ENCODE data around the gene NTSR1. TPM values are rescaled to one million over a fixed set of nuclear protein-coding genes. Genes with fewer than 3 reads are reported as not detected.

Gene NTSR1
- total and polyA plus RNA-seq, 9 donors, result 0.05 to 0.23 (median 0.08) TPM; not detected in 5

GRCh38 chr20:62770916-62771315 is 62.3 kb downstream of the NTSR1 start:
- intact Hi-C loops (cut with DNase I), result no loop called here
- H3K36me3 ChIP-seq, result no peaks in the 10 kb centered on the region
- H3K4me3 ChIP-seq, result no peak overlapping the region
- no peak for TF ChIP-seq POLR2A (IDR thresholded peaks at IDR 0.05)
- TF ChIP-seq CTCF (IDR thresholded peaks at IDR 0.05), result no peak
- no peak for TF ChIP-seq EP300 (IDR thresholded peaks at IDR 0.05)
- H3K27me3 ChIP-seq, result no peaks in the 10 kb centered on the region
- no peak for DNase-seq
- peaks cover 9% of the 10 kb centered on the region for H3K4me1 ChIP-seq (ENCODE audit: insufficient read depth)
- no peak overlapping the region for H3K27ac ChIP-seq
- H3K9me3 ChIP-seq, result no peaks in the 10 kb centered on the region
- WGBS, 3 donors, result 87 to 93% (median 88%) methylated on average over 14 of the region's 14 CpGs

DNA sequence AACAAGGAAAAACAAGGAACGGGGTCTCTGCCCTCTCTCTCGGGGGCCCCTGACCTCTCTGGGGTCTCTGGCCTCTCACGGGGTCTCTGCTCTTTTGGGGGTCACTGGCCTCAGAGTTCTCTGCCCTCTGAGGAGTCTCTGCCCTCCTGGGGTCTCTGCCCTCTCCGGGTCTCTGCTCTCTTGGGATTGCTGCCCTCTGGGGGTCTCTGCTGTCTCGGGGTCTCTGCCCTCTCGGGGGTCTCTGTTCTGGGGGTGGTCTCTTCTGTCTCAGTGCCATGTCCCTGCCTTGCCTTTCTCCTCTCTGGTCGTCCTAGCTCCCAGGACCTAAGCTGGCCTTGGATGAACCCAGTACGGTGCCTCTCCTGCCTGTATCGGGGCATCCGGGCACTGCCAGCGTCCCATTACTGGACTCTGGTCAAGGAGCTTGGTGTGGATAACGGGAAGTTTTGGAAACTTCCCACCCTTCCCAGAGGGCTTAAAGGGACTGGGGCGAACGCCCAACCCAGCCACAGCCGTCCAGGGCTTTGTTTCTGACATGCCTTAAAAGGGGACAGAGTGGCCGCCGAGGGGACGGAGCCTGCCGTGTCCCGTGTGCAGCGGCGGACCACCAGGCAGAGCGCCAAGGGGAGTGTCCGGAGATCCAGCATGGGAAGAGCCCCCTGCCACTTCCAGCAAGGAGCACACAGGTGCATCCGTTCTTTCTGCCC is 62.9 kb downstream of the NTSR1 start:
- WGBS, 3 donors, result 71 to 80% (median 79%) methylated on average over 25 of the region's 25 CpGs
- Histone ChIP-seq H3K4me3 (no peak overlapping the region), H3K36me3 (no peaks in the 10 kb centered on the region), H3K27me3 (no peaks in the 10 kb centered on the region), H3K9me3 (no peaks in the 10 kb centered on the region), H3K4me1 (ENCODE audit: insufficient read depth) (peaks cover 9% of the 10 kb centered on the region), H3K27ac (no peak overlapping the region)
- no peak for DNase-seq
- intact Hi-C loops (cut with DNase I), result no loop called here
- TF ChIP-seq CTCF (IDR thresholded peaks at IDR 0.05) (no peak), POLR2A (IDR thresholded peaks at IDR 0.05) (no peak), EP300 (IDR thresholded peaks at IDR 0.05) (no peak)

GRCh38 chr20:62772103-62772611 is 63.5 kb downstream of the NTSR1 start:
- Histone ChIP-seq H3K27ac (no peak overlapping the region), H3K4me3 (no peak overlapping the region), H3K27me3 (no peaks in the 10 kb centered on the region), H3K9me3 (no peaks in the 10 kb centered on the region), H3K4me1 (ENCODE audit: insufficient read depth) (peaks cover 6% of the 10 kb centered on the region), H3K36me3 (no peaks in the 10 kb centered on the region)
- intact Hi-C loops (cut with DNase I), result no loop called here
- 77 to 89% (median 79%) methylated on average over 23 of the region's 23 CpGs for WGBS, 3 donors
- no peak for TF ChIP-seq EP300 (IDR thresholded peaks at IDR 0.05)
- no peak for TF ChIP-seq POLR2A (IDR thresholded peaks at IDR 0.05)
- TF ChIP-seq CTCF (IDR thresholded peaks at IDR 0.05), result no peak
- DNase-seq, result no peak

GRCh38 chr20:62772619-62772989 is 64.0 kb downstream of the NTSR1 start:
- Histone ChIP-seq H3K4me3 (no peak overlapping the region), H3K36me3 (no peaks in the 10 kb centered on the region), H3K27ac (no peak overlapping the region), H3K4me1 (ENCODE audit: insufficient read depth) (peaks cover 6% of the 10 kb centered on the region), H3K9me3 (no peaks in the 10 kb centered on the region), H3K27me3 (no peaks in the 10 kb centered on the region)
- TF ChIP-seq CTCF (IDR thresholded peaks at IDR 0.05) (no peak), EP300 (IDR thresholded peaks at IDR 0.05) (no peak), POLR2A (IDR thresholded peaks at IDR 0.05) (no peak)
- intact Hi-C loops (cut with DNase I), result no loop called here
- 71 to 82% (median 74%) methylated on average over 11 of the region's 11 CpGs for WGBS, 3 donors
- no peak for DNase-seq

All from ovary (tissue), 9 donors.